HEK293 (cell line): ENCODE data around the gene RECK.
"Not testable (repeated sequence)": the region's sequence is repeated elsewhere in the genome, so short reads cannot be mapped to it uniquely, and the experiment has no call there.

Experiments used
- CTCF ChIA-PET: fragments of 350-600 bp; formaldehyde crosslinking; extraction: SDS; loops from one replicate; lab custom pipeline; 2021; ENCODE audit warnings: antibody characterized with exemption; lab: Yijun Ruan, JAX
- POLR2A ChIA-PET: fragments of 300-600 bp; formaldehyde crosslinking; extraction: SDS; loops from one replicate; lab custom pipeline; 2020; ENCODE audit warnings: antibody characterized with exemption, inconsistent platforms; lab: Yijun Ruan, JAX
- H3K27ac ChIP-seq: fragments of 200-500 bp; sonication (Bioruptor generic); 2 replicates; pipeline ENCODE4 v1.5.1; 2014; ENCODE audit warnings: low read depth, low read length, control low read depth, inconsistent platforms; ENCODE audit errors: extremely low read depth
- H3K36me3 ChIP-seq, 2 experiments: fragments of 200-500 bp in 1 of 2; sonication (Bioruptor generic) in 1 of 2; 1 replicate in 1 of 2; 2 replicates in 1 of 2; pipeline ENCODE4 v1.5.1; 2014 to 2017; ENCODE audit warnings: inconsistent platforms in 2 of 2, low read length in 2 of 2; ENCODE audit not compliant: control insufficient read depth in 2 of 2, insufficient read depth in 1 of 2
- H3K4me1 ChIP-seq: fragments of 200-500 bp; sonication (Bioruptor generic); 2 replicates; pipeline ENCODE4 v1.5.1; 2014; ENCODE audit warnings: mild to moderate bottlenecking, low read length, inconsistent platforms; ENCODE audit not compliant: control insufficient read depth, insufficient read depth
- H3K4me3 ChIP-seq: 2 replicates; pipeline ENCODE4 v1.5.1; 2011; ENCODE audit warnings: low read depth, mild to moderate bottlenecking, control low read depth, low read length, moderate library complexity
- H3K9me3 ChIP-seq: fragments of 200-500 bp; sonication (Bioruptor generic); 2 replicates; pipeline ENCODE4 v1.5.1; 2014; ENCODE audit warnings: low read depth, low read length, inconsistent platforms; ENCODE audit not compliant: control insufficient read depth, insufficient read depth
- GFI1B ChIP-seq: fragments of 450-650 bp; formaldehyde crosslinking; IDR thresholded peaks from 2 replicates; pipeline ENCODE4 v1.5.1; 2016; ENCODE audit warnings: missing biosample characterization, missing genetic modification characterization
- HOXA7 ChIP-seq: sonication (generic); formaldehyde crosslinking; IDR thresholded peaks from 2 replicates; pipeline ENCODE4 v1.8.1; 2022; ENCODE audit warnings: missing genetic modification reagents, borderline replicate concordance
- MEIS1 ChIP-seq: sonication (generic); formaldehyde crosslinking; IDR thresholded peaks from 2 replicates; pipeline ENCODE4 v1.8.1; 2022; ENCODE audit warnings: missing genetic modification reagents, mild to moderate bottlenecking, borderline replicate concordance
- ZNF184 ChIP-seq: fragments of 450-650 bp; IDR thresholded peaks from 2 replicates; pipeline ENCODE4 v1.5.1; 2018; ENCODE audit warnings: missing biosample characterization, mild to moderate bottlenecking, missing genetic modification characterization
- ZNF223 ChIP-seq: fragments of 450-650 bp; formaldehyde crosslinking; IDR thresholded peaks from 2 replicates; pipeline ENCODE4 v1.5.1; 2016; ENCODE audit warnings: missing biosample characterization, missing genetic modification characterization
- ZNF248 ChIP-seq: fragments of 450-650 bp; formaldehyde crosslinking; IDR thresholded peaks from 2 replicates; pipeline ENCODE4 v1.5.1; 2017; ENCODE audit warnings: missing biosample characterization, missing genetic modification characterization
- ZNF423 ChIP-seq: fragments of 450-650 bp; formaldehyde crosslinking; IDR thresholded peaks from 2 replicates; pipeline ENCODE4 v1.5.1; 2016; ENCODE audit warnings: missing biosample characterization, missing genetic modification characterization
- ZNF596 ChIP-seq: fragments of 450-650 bp; IDR thresholded peaks from 2 replicates; pipeline ENCODE4 v1.5.0; 2018; ENCODE audit warnings: missing biosample characterization, mild to moderate bottlenecking, missing genetic modification characterization, moderate library complexity
- ZNF600 ChIP-seq: fragments of 450-650 bp; formaldehyde crosslinking; IDR thresholded peaks from 2 replicates; pipeline ENCODE4 v1.5.1; 2016; ENCODE audit warnings: missing biosample characterization, missing genetic modification characterization
- ZNF701 ChIP-seq: fragments of 450-650 bp; formaldehyde crosslinking; IDR thresholded peaks from 2 replicates; pipeline ENCODE4 v1.5.1; 2016; ENCODE audit warnings: missing biosample characterization, missing genetic modification characterization
- ZNF785 ChIP-seq: fragments of 450-650 bp; formaldehyde crosslinking; IDR thresholded peaks from 2 replicates; pipeline ENCODE4 v1.5.1; 2016; ENCODE audit warnings: missing biosample characterization, missing genetic modification characterization
- ZNF830 ChIP-seq: fragments of 450-650 bp; IDR thresholded peaks from 2 replicates; pipeline ENCODE4 v1.5.0; 2018; ENCODE audit warnings: missing biosample characterization, missing genetic modification characterization, low read depth, mild to moderate bottlenecking, moderate library complexity
- TF ChIP-seq, protein P1 (sequence below): fragments of 450-650 bp; IDR thresholded peaks from 2 replicates; pipeline ENCODE4 v1.5.1; 2018; ENCODE audit warnings: missing biosample characterization, missing genetic modification characterization
- TF ChIP-seq, protein P2 (sequence below): fragments of 450-650 bp; formaldehyde crosslinking; IDR thresholded peaks from 2 replicates; pipeline ENCODE4 v1.5.1; 2016; ENCODE audit warnings: missing biosample characterization, missing genetic modification characterization
- TF ChIP-seq, protein P3 (sequence below): fragments of 450-650 bp; formaldehyde crosslinking; IDR thresholded peaks from 2 replicates; pipeline ENCODE4 v1.5.1; 2017; ENCODE audit warnings: missing biosample characterization, missing genetic modification characterization
- TF ChIP-seq, protein P4 (sequence below): fragments of 450-650 bp; formaldehyde crosslinking; IDR thresholded peaks from 2 replicates; pipeline ENCODE4 v1.5.1; 2016; ENCODE audit warnings: missing biosample characterization, missing genetic modification characterization, low read depth

RECK gene

DNA sequence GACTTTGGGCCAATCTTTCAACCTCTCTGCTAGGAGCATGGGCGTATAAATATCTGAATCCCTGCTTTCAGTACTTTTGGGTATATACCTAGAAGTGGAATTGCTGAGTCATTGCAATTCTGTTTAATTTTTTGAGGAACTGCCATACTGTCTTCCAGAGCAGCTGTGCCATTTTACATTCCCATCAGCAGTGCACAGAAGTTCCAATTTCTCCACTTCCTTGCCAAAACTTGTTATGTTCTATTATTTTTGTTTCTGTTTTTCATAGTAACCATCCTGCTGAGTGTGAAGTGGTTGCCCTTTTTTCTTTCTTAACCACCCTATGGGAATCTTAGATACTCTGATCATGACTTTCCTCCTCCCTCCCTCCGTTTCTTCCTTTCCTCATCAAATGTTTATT lies 121.4 kb downstream of the RECK start:
- Histone ChIP-seq H3K9me3 (no peaks in the 10 kb centered on the region), H3K4me3 (no peak overlapping the region), H3K36me3 (no peaks in the 10 kb centered on the region), H3K4me1 (peaks cover 1% of the 10 kb centered on the region), H3K27ac (no peak overlapping the region)
- ChIA-PET CTCF (interaction anchor here (0.7 to 0.9 kb wide), 2 partner anchors 55 to 431 kb away, joined by 3 read pairs; no protein-coding TSS in a partner anchor), POLR2A (no interaction called here)
- TF ChIP-seq MEIS1: no peak
- TF ChIP-seq GFI1B (tag by site-specific recombination): no peak
- no peak for TF ChIP-seq ZNF785
- TF ChIP-seq ZNF596 (tag by site-specific recombination): no peak
- no peak for TF ChIP-seq HOXA7 (CRISPR knock-in tag)
- TF ChIP-seq, protein P1, sequence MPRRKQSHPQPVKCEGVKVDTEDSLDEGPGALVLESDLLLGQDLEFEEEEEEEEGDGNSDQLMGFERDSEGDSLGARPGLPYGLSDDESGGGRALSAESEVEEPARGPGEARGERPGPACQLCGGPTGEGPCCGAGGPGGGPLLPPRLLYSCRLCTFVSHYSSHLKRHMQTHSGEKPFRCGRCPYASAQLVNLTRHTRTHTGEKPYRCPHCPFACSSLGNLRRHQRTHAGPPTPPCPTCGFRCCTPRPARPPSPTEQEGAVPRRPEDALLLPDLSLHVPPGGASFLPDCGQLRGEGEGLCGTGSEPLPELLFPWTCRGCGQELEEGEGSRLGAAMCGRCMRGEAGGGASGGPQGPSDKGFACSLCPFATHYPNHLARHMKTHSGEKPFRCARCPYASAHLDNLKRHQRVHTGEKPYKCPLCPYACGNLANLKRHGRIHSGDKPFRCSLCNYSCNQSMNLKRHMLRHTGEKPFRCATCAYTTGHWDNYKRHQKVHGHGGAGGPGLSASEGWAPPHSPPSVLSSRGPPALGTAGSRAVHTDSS: no peak
- TF ChIP-seq ZNF830 (tag by site-specific recombination): no peak
- no peak for TF ChIP-seq ZNF184 (tag by site-specific recombination)
- TF ChIP-seq ZNF248 (tag by site-specific recombination): no peak
- TF ChIP-seq ZNF223: no peak
- TF ChIP-seq, protein P2, sequence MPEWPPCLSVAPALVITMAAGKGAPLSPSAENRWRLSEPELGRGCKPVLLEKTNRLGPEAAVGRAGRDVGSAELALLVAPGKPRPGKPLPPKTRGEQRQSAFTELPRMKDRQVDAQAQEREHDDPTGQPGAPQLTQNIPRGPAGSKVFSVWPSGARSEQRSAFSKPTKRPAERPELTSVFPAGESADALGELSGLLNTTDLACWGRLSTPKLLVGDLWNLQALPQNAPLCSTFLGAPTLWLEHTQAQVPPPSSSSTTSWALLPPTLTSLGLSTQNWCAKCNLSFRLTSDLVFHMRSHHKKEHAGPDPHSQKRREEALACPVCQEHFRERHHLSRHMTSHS (tag by site-specific recombination): no peak
- no peak for TF ChIP-seq ZNF600 (tag by site-specific recombination)
- TF ChIP-seq, protein P3, sequence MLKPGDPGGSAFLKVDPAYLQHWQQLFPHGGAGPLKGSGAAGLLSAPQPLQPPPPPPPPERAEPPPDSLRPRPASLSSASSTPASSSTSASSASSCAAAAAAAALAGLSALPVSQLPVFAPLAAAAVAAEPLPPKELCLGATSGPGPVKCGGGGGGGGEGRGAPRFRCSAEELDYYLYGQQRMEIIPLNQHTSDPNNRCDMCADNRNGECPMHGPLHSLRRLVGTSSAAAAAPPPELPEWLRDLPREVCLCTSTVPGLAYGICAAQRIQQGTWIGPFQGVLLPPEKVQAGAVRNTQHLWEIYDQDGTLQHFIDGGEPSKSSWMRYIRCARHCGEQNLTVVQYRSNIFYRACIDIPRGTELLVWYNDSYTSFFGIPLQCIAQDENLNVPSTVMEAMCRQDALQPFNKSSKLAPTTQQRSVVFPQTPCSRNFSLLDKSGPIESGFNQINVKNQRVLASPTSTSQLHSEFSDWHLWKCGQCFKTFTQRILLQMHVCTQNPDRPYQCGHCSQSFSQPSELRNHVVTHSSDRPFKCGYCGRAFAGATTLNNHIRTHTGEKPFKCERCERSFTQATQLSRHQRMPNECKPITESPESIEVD (tag by site-specific recombination): no peak
- no peak for TF ChIP-seq ZNF701
- TF ChIP-seq, protein P4, sequence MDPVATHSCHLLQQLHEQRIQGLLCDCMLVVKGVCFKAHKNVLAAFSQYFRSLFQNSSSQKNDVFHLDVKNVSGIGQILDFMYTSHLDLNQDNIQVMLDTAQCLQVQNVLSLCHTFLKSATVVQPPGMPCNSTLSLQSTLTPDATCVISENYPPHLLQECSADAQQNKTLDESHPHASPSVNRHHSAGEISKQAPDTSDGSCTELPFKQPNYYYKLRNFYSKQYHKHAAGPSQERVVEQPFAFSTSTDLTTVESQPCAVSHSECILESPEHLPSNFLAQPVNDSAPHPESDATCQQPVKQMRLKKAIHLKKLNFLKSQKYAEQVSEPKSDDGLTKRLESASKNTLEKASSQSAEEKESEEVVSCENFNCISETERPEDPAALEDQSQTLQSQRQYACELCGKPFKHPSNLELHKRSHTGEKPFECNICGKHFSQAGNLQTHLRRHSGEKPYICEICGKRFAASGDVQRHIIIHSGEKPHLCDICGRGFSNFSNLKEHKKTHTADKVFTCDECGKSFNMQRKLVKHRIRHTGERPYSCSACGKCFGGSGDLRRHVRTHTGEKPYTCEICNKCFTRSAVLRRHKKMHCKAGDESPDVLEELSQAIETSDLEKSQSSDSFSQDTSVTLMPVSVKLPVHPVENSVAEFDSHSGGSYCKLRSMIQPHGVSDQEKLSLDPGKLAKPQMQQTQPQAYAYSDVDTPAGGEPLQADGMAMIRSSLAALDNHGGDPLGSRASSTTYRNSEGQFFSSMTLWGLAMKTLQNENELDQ: no peak
- TF ChIP-seq, all 188 proteins: peak for 0

DNA sequence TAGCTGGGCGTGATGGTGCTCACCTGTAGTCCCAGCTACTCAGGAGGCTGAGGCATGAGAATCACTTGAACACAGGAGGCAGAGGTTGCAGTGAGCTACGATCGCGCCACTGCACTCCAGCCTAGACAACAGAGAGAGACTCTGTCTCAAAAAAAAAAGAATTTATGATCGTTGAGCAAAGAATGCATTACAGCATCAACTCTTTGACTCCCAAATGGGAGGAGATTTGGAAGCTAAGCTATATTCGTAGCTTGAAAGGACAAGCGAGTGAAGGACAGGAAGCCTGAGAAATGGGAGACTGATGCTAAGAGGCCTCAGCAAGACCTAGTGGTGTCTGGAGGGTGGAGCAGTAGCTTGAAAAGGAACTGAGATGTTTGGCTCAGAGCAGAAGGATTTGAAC lies 122.2 kb downstream of the RECK start:
- H3K4me1 ChIP-seq: peaks cover 4% of the 10 kb centered on the region
- CTCF ChIA-PET: interaction anchor here (1.1 kb wide), 1 partner anchor 56 kb away, joined by 5 read pairs; no protein-coding TSS in a partner anchor
- POLR2A ChIA-PET: no interaction called here
- no peaks in the 10 kb centered on the region for H3K9me3 ChIP-seq
- no peak for TF ChIP-seq ZNF423
- TF ChIP-seq, all 188 proteins: peak for 0
- no peak overlapping the region for H3K4me3 ChIP-seq
- no peaks in the 10 kb centered on the region for H3K36me3 ChIP-seq
- H3K27ac ChIP-seq: no peak overlapping the region

DNA sequence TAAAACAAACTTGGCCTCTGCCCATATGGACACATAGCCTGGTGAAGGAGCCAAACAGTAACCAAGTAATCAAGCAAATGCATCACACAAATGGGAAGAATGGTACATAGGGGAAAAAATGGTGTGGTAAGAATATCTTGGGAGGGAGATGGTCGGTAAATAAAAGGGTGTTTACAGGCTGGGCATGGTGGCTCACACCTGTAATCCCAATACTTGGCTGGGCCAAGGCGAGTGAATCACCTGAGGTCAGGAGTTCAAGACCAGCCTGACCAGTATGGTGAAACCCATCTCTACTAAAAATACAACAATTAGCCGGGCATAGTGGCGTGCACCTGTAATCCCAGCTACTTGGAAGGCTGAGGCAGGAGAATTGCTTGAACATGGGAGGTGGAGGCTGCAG lies 122.8 kb downstream of the RECK start:
- H3K36me3 ChIP-seq, POLR2A ChIA-PET, H3K4me3 ChIP-seq, H3K9me3 ChIP-seq, H3K27ac ChIP-seq, H3K4me1 ChIP-seq: not testable (repeated sequence)
- CTCF ChIA-PET: interaction anchor here (1.1 kb wide), 1 partner anchor 57 kb away, joined by 5 read pairs; no protein-coding TSS in a partner anchor

DNA sequence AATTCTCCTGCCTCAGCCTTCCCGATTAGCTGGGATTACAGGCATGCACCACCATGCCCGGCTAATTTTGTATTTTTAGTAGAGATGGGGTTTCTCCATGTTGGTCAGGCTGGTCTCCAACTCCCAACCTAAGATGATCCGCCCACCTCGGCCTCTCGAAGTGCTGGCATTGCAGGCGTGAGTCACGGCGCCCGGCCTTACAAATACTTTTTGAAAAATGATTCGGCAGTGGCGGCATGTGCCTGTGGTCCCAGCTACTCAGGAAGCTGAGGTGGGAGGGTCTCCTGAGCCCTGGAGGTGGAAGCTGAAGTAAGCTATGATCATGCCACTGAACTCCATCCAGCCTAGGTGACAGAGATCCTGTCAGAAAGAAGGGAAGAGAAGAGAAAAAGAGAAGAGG lies 123.4 kb downstream of the RECK start:
- POLR2A ChIA-PET: interaction anchor here (1.5 kb wide), 1 partner anchor 11 kb away, joined by 3 read pairs; no protein-coding TSS in a partner anchor
- not testable (repeated sequence) for H3K9me3 ChIP-seq, H3K36me3 ChIP-seq, H3K27ac ChIP-seq, H3K4me3 ChIP-seq, H3K4me1 ChIP-seq
- CTCF ChIA-PET: interaction anchor here (0.7 to 1.1 kb wide), 2 partner anchors 58 to 94 kb away, joined by 4 to 5 read pairs; no protein-coding TSS in a partner anchor
